Suprapubic skin (tissue), 4 donors: ENCODE measurements around the gene SRP9. TPM values are rescaled to one million over a fixed set of nuclear protein-coding genes. Genes with fewer than 3 reads are reported as not detected.

Experiments used
- DNase-seq, 2 donors: peaks; one replicate each; pipeline ENCODE4 v3.0.0-alpha.2; 2019; ENCODE audit warnings: low spot score in 2 of 2
- H3K27ac ChIP-seq: fragments of 200-600 bp; sonication (generic); one replicate; pipeline ENCODE4 v1.5.1; 2019
- H3K27me3 ChIP-seq: fragments of 200-600 bp; sonication (generic); one replicate; pipeline ENCODE4 v1.5.1; 2019
- H3K36me3 ChIP-seq: fragments of 200-600 bp; sonication (generic); one replicate; pipeline ENCODE4 v1.5.1; 2019
- H3K4me1 ChIP-seq: fragments of 200-600 bp; sonication (generic); one replicate; pipeline ENCODE4 v1.5.1; 2019
- H3K4me3 ChIP-seq: fragments of 200-600 bp; sonication (generic); one replicate; pipeline ENCODE4 v1.5.1; 2019; ENCODE audit warnings: mild to moderate bottlenecking
- H3K9me3 ChIP-seq: fragments of 200-600 bp; sonication (generic); one replicate; pipeline ENCODE4 v1.5.1; 2019
- CTCF ChIP-seq, 2 donors: fragments of 200-600 bp in 1 of 2; fragments of 450-650 bp in 1 of 2; sonication (generic) in 1 of 2; IDR thresholded peaks; one replicate each; pipeline ENCODE4 v1.5.1; 2016 to 2019; ENCODE audit warnings: antibody characterized with exemption in 2 of 2, mild to moderate bottlenecking in 1 of 2, moderate library complexity in 1 of 2
- EP300 ChIP-seq: sonication (generic); formaldehyde crosslinking; IDR thresholded peaks from one replicate; pipeline ENCODE4 v1.6.1; 2017; ENCODE audit warnings: antibody characterized with exemption
- POLR2A ChIP-seq, 2 donors: fragments of 450-650 bp; IDR thresholded peaks; one replicate each; pipeline ENCODE4 v1.6.1; 2017; ENCODE audit warnings: antibody characterized with exemption in 2 of 2, mild to moderate bottlenecking in 2 of 2, moderate library complexity in 2 of 2
- POLR2AphosphoS5 ChIP-seq, 3 donors: sonication (generic); formaldehyde crosslinking; IDR thresholded peaks; one replicate each; pipeline ENCODE4 v1.6.1; 2017; ENCODE audit warnings: antibody characterized with exemption in 3 of 3
- WGBS: methylation state at CpG from one replicate; pipeline ENCODE4 v1.1.5; 2018; 5-methylcytosine and 5-hydroxymethylcytosine counted together
- total RNA-seq, 4 donors: library from RNA; depleted of rRNA; stranded (reverse); fragments of >200 nt; gene quantifications; one replicate each; pipeline ENCODE4 v1.1.0, GENCODE V29; 2016

SRP9 gene
- total RNA-seq, 4 donors from 2014 or later: 139 to 162 (median 144) TPM

GRCh38 chr1:225818229-225818628 lies 40.6 kb downstream of the SRP9 start:
- no peaks in the 10 kb centered on the region for H3K36me3 ChIP-seq
- H3K27ac ChIP-seq: peak overlapping the region; percentile 85
- H3K27me3 ChIP-seq: no peaks in the 10 kb centered on the region
- 94% methylated on average over 7 of the region's 7 CpGs for WGBS
- peaks cover 51% of the 10 kb centered on the region for H3K4me1 ChIP-seq
- DNase-seq: no peak
- no peak overlapping the region for H3K4me3 ChIP-seq
- H3K9me3 ChIP-seq: no peaks in the 10 kb centered on the region
- TF ChIP-seq POLR2AphosphoS5 (IDR thresholded peaks at IDR 0.05) (no peak), CTCF (IDR thresholded peaks at IDR 0.05) (no peak), POLR2A (IDR thresholded peaks at IDR 0.05) (no peak), EP300 (no peak)

GRCh38 chr1:225819346-225820192 lies 41.9 kb downstream of the SRP9 start:
- 92% methylated on average over 12 of the region's 12 CpGs for WGBS
- Histone ChIP-seq H3K27me3 (no peaks in the 10 kb centered on the region), H3K36me3 (no peaks in the 10 kb centered on the region), H3K4me1 (peaks cover 40% of the 10 kb centered on the region), H3K4me3 (no peak overlapping the region), H3K9me3 (no peaks in the 10 kb centered on the region), H3K27ac (no peak overlapping the region)
- DNase-seq: no peak
- no peak for TF ChIP-seq EP300
- no peak for TF ChIP-seq POLR2AphosphoS5 (IDR thresholded peaks at IDR 0.05)
- TF ChIP-seq POLR2A (IDR thresholded peaks at IDR 0.05): no peak
- TF ChIP-seq CTCF (IDR thresholded peaks at IDR 0.05): no peak

DNA sequence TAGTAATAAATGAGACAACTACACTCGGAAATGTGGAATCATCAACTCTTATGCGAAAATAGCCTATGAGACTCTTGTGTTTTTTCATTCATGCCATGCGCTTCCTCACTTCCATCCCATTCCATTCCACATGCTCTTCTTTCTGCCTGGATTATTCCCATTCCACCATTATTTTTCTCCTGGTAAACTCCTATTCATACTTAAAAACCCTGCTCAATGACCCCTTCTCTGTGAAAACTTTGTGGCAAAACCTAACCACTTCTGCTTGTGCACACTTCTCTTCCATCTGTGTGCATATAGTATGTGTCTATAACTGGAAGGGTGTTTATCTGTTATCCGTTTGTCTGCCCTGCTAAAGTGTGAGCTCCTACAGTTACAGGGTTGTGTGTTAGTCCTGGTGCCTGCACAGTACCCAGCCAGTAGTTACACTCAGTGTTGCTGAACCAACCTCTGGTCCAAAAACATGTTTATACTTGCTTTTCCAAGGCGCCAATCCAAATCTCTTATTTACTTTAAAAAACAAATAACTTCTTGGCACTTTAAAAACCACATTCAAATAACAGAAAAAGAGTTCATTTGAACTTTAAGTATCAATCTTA lies 43.0 kb downstream of the SRP9 start:
- no peaks in the 10 kb centered on the region for H3K36me3 ChIP-seq
- H3K4me3 ChIP-seq: no peak overlapping the region
- H3K9me3 ChIP-seq: no peaks in the 10 kb centered on the region
- TF ChIP-seq POLR2AphosphoS5 (IDR thresholded peaks at IDR 0.05) (no peak), EP300 (no peak)
- DNase-seq: no peak
- no peaks in the 10 kb centered on the region for H3K27me3 ChIP-seq
- no peak overlapping the region for H3K27ac ChIP-seq
- H3K4me1 ChIP-seq: peaks cover 42% of the 10 kb centered on the region
- 73% methylated on average over 5 of the region's 5 CpGs for WGBS

DNA sequence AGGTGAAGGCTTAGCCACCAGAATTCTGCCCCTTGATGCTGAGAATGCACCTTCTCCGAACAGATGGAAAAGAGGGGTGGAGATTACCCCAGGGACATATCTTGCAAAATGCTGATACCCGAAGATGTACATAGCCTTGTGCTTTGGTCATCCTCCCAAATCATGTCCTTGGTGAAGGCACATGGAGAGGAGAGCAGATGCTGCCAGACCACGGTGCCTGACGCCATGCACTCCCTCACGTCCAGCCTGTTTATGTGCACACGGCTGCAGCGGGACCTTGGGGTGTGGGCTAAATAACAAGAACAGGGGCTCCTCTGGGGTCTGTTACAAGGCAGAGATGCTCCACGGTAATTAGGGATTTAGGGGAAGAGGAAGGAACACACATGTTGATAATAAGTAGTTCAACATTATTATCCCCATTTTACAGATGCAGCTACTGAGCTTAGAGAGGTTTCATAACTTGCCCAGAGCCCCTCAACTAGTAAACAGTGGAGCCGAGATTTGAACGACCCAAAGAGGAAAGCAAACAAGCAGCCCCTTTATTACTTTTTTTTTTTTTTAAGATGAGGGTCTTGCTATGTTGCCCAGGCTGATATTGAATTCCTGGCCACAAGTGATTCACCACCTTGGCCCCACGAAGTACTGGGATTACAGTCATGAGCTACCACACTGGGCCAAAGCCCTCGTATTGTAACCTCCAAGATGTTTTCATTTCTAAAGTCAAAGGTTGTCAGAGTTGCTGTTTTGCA lies 45.2 kb downstream of the SRP9 start:
- no peak for DNase-seq
- Histone ChIP-seq H3K36me3 (no peaks in the 10 kb centered on the region), H3K4me3 (no peak overlapping the region), H3K4me1 (peaks cover 30% of the 10 kb centered on the region), H3K27me3 (no peaks in the 10 kb centered on the region), H3K27ac (no peak overlapping the region), H3K9me3 (no peaks in the 10 kb centered on the region)
- TF ChIP-seq POLR2AphosphoS5 (IDR thresholded peaks at IDR 0.05) (no peak), CTCF (IDR thresholded peaks at IDR 0.05) (no peak), EP300 (no peak), POLR2A (IDR thresholded peaks at IDR 0.05) (no peak)
- WGBS: 72% methylated on average over 12 of the region's 12 CpGs

DNA sequence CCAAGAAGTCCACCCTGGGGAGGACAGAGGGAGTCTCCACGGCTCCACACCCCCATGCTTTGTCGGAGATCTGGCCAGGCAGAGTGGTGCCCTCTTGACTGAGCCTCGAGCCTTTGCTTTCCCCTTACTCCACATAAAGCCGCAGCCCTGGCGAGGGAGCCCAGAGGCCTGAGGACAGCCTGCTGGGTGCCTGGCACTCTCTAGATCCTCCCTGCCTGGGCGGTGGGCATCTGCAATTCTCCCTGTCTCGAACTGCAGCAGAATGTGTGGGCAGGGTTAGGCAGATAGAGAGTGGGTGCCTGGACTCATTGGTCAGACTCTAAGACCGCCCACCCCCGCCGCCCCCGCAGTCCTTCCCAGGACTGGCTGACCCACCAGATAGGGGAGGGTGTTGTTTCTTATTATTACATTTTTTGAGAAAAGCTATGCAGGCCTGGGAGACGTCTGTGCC lies 46.2 kb downstream of the SRP9 start:
- Histone ChIP-seq H3K36me3 (peaks cover under 1% of the 10 kb centered on the region), H3K27me3 (no peaks in the 10 kb centered on the region), H3K27ac (no peak overlapping the region), H3K4me1 (peaks cover 22% of the 10 kb centered on the region), H3K4me3 (no peak overlapping the region), H3K9me3 (no peaks in the 10 kb centered on the region)
- DNase-seq: no peak
- TF ChIP-seq EP300: no peak
- TF ChIP-seq CTCF (IDR thresholded peaks at IDR 0.05): no peak
- no peak for TF ChIP-seq POLR2AphosphoS5 (IDR thresholded peaks at IDR 0.05)
- no peak for TF ChIP-seq POLR2A (IDR thresholded peaks at IDR 0.05)
- 80% methylated on average over 11 of the region's 12 CpGs for WGBS
